Inflammatory macrophage (primary cell): Measurements from ENCODE around the gene CFAP119.
"Not testable (repeated sequence)": the region's sequence is repeated elsewhere in the genome, so short reads cannot be mapped to it uniquely, and the experiment has no call there.

Source experiments
- DNase-seq, 2 donors: peaks; one replicate each; pipeline ENCODE4 v3.0.0-alpha.2; 2020 to 2022
- total RNA-seq, 18 experiments: gene quantifications; one replicate each; lab custom pipeline; 2026; ENCODE audit warnings: mixed read lengths in 6 of 18, inconsistent platforms in 2 of 18; lab: John Stamatoyannopoulos, UW

CFAP119 gene
- 0.31 to 2.9 (median 1.3) reads per million in 18 experiments for total RNA-seq

- DNase-seq: peak; percentile 97 to 98
These were observed at the start of gene CFAP119, which contains the start of gene RNF40 for GRCh38 chr16:30761928-30762902. TSS of gene CFAP119 (minus strand) at chr16:30762062. CDS start at chr16:30761748, 314 bp downstream. TSS of gene RNF40 (plus strand) at chr16:30762322. CDS start at chr16:30762546, 224 bp downstream.

GRCh38 chr16:30809675-30810074, 47.8 kb upstream of the CFAP119 start:
- not testable (repeated sequence) for DNase-seq

GRCh38 chr16:30808890-30809426, 47.1 kb upstream of the CFAP119 start:
- DNase-seq: not testable (repeated sequence)

- DNase-seq: peak; percentile 50 to 88
These were observed 46.3 kb upstream of the CFAP119 start for GRCh38 chr16:30808146-30808545.

- peak; percentile 67 to 82 for DNase-seq
These were observed 43.7 kb upstream of the CFAP119 start for GRCh38 chr16:30805370-30806169.

GRCh38 chr16:30805056-30805369, 43.2 kb upstream of the CFAP119 start:
- DNase-seq: no peak

GRCh38 chr16:30802936-30803335, 41.1 kb upstream of the CFAP119 start:
- peak; percentile 37 to 57 for DNase-seq

- DNase-seq: no peak
These were observed 35.9 kb upstream of the CFAP119 start for GRCh38 chr16:30797670-30798309.

GRCh38 chr16:30794634-30795033, 32.8 kb upstream of the CFAP119 start:
- no peak for DNase-seq

GRCh38 chr16:30793508-30794069, 31.7 kb upstream of the CFAP119 start:
- no peak for DNase-seq

GRCh38 chr16:30787613-30788378, 25.9 kb upstream of the CFAP119 start:
- DNase-seq: peak; percentile 22 to 23

GRCh38 chr16:30786936-30787612, 25.2 kb upstream of the CFAP119 start, which contains the start of gene ZNF629:
TSS of gene ZNF629 (minus strand) at chr16:30787205. CDS start at chr16:30784482, 2,723 bp downstream.
- DNase-seq: peak; percentile 50 to 52

GRCh38 chr16:30786115-30786935, 24.5 kb upstream of the CFAP119 start:
- peak; percentile 28 to 47 for DNase-seq

- DNase-seq: no peak
These were observed 23.6 kb upstream of the CFAP119 start for GRCh38 chr16:30785126-30786106.

GRCh38 chr16:30784215-30784614, 22.4 kb upstream of the CFAP119 start:
- DNase-seq: no peak

GRCh38 chr16:30783280-30784109, 21.6 kb upstream of the CFAP119 start:
- no peak for DNase-seq
